ENCODE measurements around the gene NLRC5.
"Not testable (repeated sequence)": the region's sequence is repeated elsewhere in the genome, so short reads cannot be mapped to it uniquely, and the experiment has no call there.

NLRC5 gene

GRCh38 chr16:57100445-57100844, 111.1 kb downstream of the NLRC5 start:
- no peak for DNase-seq (ENCODE audit: low read depth)

- DNase-seq (ENCODE audit: low read depth): no peak
Observed at GRCh38 chr16:57102888-57103851, 113.8 kb downstream of the NLRC5 start.

GRCh38 chr16:57104706-57105105, 115.3 kb downstream of the NLRC5 start:
- no peak for DNase-seq (ENCODE audit: low read depth)

GRCh38 chr16:57105184-57105583, 115.8 kb downstream of the NLRC5 start:
- DNase-seq (ENCODE audit: low read depth): no peak

GRCh38 chr16:57106767-57107166, 117.4 kb downstream of the NLRC5 start:
- no peak for DNase-seq (ENCODE audit: low read depth)

- DNase-seq (ENCODE audit: low read depth): no peak
Observed at GRCh38 chr16:57107321-57107922, 118.1 kb downstream of the NLRC5 start.

- DNase-seq (ENCODE audit: low read depth): no peak
Observed at GRCh38 chr16:57108432-57108831, 119.1 kb downstream of the NLRC5 start.

- DNase-seq (ENCODE audit: low read depth): not testable (repeated sequence)
Observed at GRCh38 chr16:57109259-57110105, 120.1 kb downstream of the NLRC5 start.

GRCh38 chr16:57110937-57111336, 121.6 kb downstream of the NLRC5 start:
- no peak for DNase-seq (ENCODE audit: low read depth)

- no peak for DNase-seq (ENCODE audit: low read depth)
Observed at GRCh38 chr16:57111420-57111819, 122.1 kb downstream of the NLRC5 start.

GRCh38 chr16:57112403-57113041, 123.2 kb downstream of the NLRC5 start:
- no peak for DNase-seq (ENCODE audit: low read depth)

GRCh38 chr16:57113042-57113453, 123.7 kb downstream of the NLRC5 start:
- no peak for DNase-seq (ENCODE audit: low read depth)

- no peak for DNase-seq (ENCODE audit: low read depth)
Observed at GRCh38 chr16:57113664-57114063, 124.3 kb downstream of the NLRC5 start.

- no peak for DNase-seq (ENCODE audit: low read depth)
Observed at GRCh38 chr16:57115168-57115513, 125.8 kb downstream of the NLRC5 start.

GRCh38 chr16:57115514-57116182, 126.3 kb downstream of the NLRC5 start:
- DNase-seq (ENCODE audit: low read depth): no peak

- no peak for DNase-seq (ENCODE audit: low read depth)
Observed at GRCh38 chr16:57118461-57119084, 129.2 kb downstream of the NLRC5 start.

GRCh38 chr16:57123216-57123973, 134.0 kb downstream of the NLRC5 start:
- DNase-seq (ENCODE audit: low read depth): no peak

GRCh38 chr16:57123974-57124674, 134.8 kb downstream of the NLRC5 start:
- no peak for DNase-seq (ENCODE audit: low read depth)

- DNase-seq (ENCODE audit: low read depth): no peak
Observed at GRCh38 chr16:57125376-57125775, 136.0 kb downstream of the NLRC5 start.

- no peak for DNase-seq (ENCODE audit: low read depth)
Observed at GRCh38 chr16:57125969-57126368, 136.6 kb downstream of the NLRC5 start.

Data from HS-27A (cell line).